ENCODE data around the gene MLKL.

Gene MLKL

GRCh38 chr16:74623214-74623838 lies 77.3 kb downstream of the MLKL start:
- TF ChIP-seq CTCF (IDR thresholded peaks at IDR 0.05; ENCODE audit: low read length): peak; percentile 73
- TF ChIP-seq EZH2 (IDR thresholded peaks at IDR 0.05; ENCODE audit: borderline replicate concordance, low read length): no peak
- no peaks in the 10 kb centered on the region for H3K9me3 ChIP-seq (ENCODE audit: low read length)
- H3K9me2 ChIP-seq (ENCODE audit: low read depth, low read length): no peaks in the 10 kb centered on the region
- H3K27me3 ChIP-seq (ENCODE audit: insufficient read depth, low read length): no peaks in the 10 kb centered on the region
- no peak overlapping the region for H3K27ac ChIP-seq (ENCODE audit: low read depth, low read length, poor library complexity, severe bottlenecking)
- H3K4me1 ChIP-seq (ENCODE audit: insufficient read depth, low read length, severe bottlenecking): no peaks in the 10 kb centered on the region
- H3F3A ChIP-seq (ENCODE audit: insufficient read depth, low read length): no peaks in the 10 kb centered on the region
- H3K79me2 ChIP-seq (ENCODE audit: insufficient read depth, low read length): no peaks in the 10 kb centered on the region
- no peak overlapping the region for H2AFZ ChIP-seq (ENCODE audit: low read length)
- no peak overlapping the region for H3K4me2 ChIP-seq (ENCODE audit: low read length)
- no peak overlapping the region for H3K4me3 ChIP-seq (ENCODE audit: low read depth, low read length, poor library complexity, severe bottlenecking)
- no peaks in the 10 kb centered on the region for H4K20me1 ChIP-seq (ENCODE audit: insufficient read depth, low read length)
- peaks cover 88% of the 10 kb centered on the region for H3K36me3 ChIP-seq (ENCODE audit: insufficient read depth, low read length)
- no peak overlapping the region for H3K9ac ChIP-seq (ENCODE audit: low read length)

- no peaks in the 10 kb centered on the region for H3K27me3 ChIP-seq (ENCODE audit: insufficient read depth, low read length)
- no peaks in the 10 kb centered on the region for H4K20me1 ChIP-seq (ENCODE audit: insufficient read depth, low read length)
- H3K4me1 ChIP-seq (ENCODE audit: insufficient read depth, low read length, severe bottlenecking): no peaks in the 10 kb centered on the region
- TF ChIP-seq EZH2 (IDR thresholded peaks at IDR 0.05; ENCODE audit: borderline replicate concordance, low read length): no peak
- no peak for TF ChIP-seq CTCF (IDR thresholded peaks at IDR 0.05; ENCODE audit: low read length)
- no peaks in the 10 kb centered on the region for H3K9me2 ChIP-seq (ENCODE audit: low read depth, low read length)
- H3F3A ChIP-seq (ENCODE audit: insufficient read depth, low read length): no peaks in the 10 kb centered on the region
- no peaks in the 10 kb centered on the region for H3K9me3 ChIP-seq (ENCODE audit: low read length)
- no peak overlapping the region for H3K27ac ChIP-seq (ENCODE audit: low read depth, low read length, poor library complexity, severe bottlenecking)
- H3K9ac ChIP-seq (ENCODE audit: low read length): no peak overlapping the region
- no peak overlapping the region for H2AFZ ChIP-seq (ENCODE audit: low read length)
- H3K4me3 ChIP-seq (ENCODE audit: low read depth, low read length, poor library complexity, severe bottlenecking): no peak overlapping the region
- no peaks in the 10 kb centered on the region for H3K79me2 ChIP-seq (ENCODE audit: insufficient read depth, low read length)
- no peak overlapping the region for H3K4me2 ChIP-seq (ENCODE audit: low read length)
- peaks cover 75% of the 10 kb centered on the region for H3K36me3 ChIP-seq (ENCODE audit: insufficient read depth, low read length)
These were observed 78.7 kb downstream of the MLKL start for GRCh38 chr16:74622005-74622404.

All from OCI-LY1 (cell line).